B cell (primary cell): Measurements from ENCODE around the gene KCNJ11.

Experiments used
- CTCF ChIP-seq: fragments of 200-600 bp; IDR thresholded peaks from one replicate; pipeline ENCODE4 v1.8.0; 2022; ENCODE audit warnings: antibody characterized with exemption, mild to moderate bottlenecking
- EZH2 ChIP-seq: IDR thresholded peaks from 2 replicates; pipeline ENCODE4 v1.6.1; 2012; ENCODE audit warnings: borderline replicate concordance, low read depth, mild to moderate bottlenecking, moderate library complexity, low read length; ENCODE audit not compliant: insufficient read depth, poor library complexity, severe bottlenecking

- TF ChIP-seq CTCF (no peak), EZH2 (no peak)
Observed at GRCh38 chr11:17405232-17406005, 17.0 kb upstream of the KCNJ11 start.
